Stomach smooth muscle (tissue), 2 donors: ENCODE results near the gene PTPRG.
A peak's percentile ranks its signal among the peaks of the same experiment; 100 is the strongest.

ENCODE experiments used
- H3K27ac ChIP-seq: one replicate; pipeline ENCODE4 v1.7.0; 2013; ENCODE audit warnings: mild to moderate bottlenecking, low read length, inconsistent platforms
- H3K27me3 ChIP-seq, 2 donors: one replicate each; pipeline ENCODE4 v1.7.0; 2013; ENCODE audit warnings: low read length in 2 of 2; ENCODE audit not compliant: insufficient read depth in 2 of 2, control insufficient read depth in 1 of 2
- H3K36me3 ChIP-seq, 2 donors: one replicate each; pipeline ENCODE4 v1.7.0; 2013; ENCODE audit warnings: low read length in 2 of 2; ENCODE audit not compliant: control insufficient read depth in 2 of 2, insufficient read depth in 2 of 2
- H3K4me1 ChIP-seq: one replicate; pipeline ENCODE4 v1.7.0; 2013; ENCODE audit warnings: low read length; ENCODE audit not compliant: control insufficient read depth, insufficient read depth
- H3K4me3 ChIP-seq, 2 donors: one replicate each; pipeline ENCODE4 v1.7.0; 2013; ENCODE audit warnings: low read length in 2 of 2
- H3K9ac ChIP-seq, 2 donors: one replicate each; pipeline ENCODE4 v1.7.0; 2013; ENCODE audit warnings: low read length in 2 of 2, mild to moderate bottlenecking in 1 of 2
- H3K9me3 ChIP-seq, 2 donors: one replicate each; pipeline ENCODE4 v1.7.0; 2013; ENCODE audit warnings: low read length in 2 of 2; ENCODE audit not compliant: control insufficient read depth in 2 of 2
- donor health status: healthy.
- donor health status: Pancreatic carcinoma.

PTPRG gene

GRCh38 chr3:61637088-61638051 lies 76.0 kb downstream of the PTPRG start:
- peaks cover 9% of the 10 kb centered on the region for H3K4me1 ChIP-seq
- no peaks in the 10 kb centered on the region for H3K9me3 ChIP-seq
- H3K9ac ChIP-seq = peak overlapping the region; percentile 44 to 80
- H3K4me3 ChIP-seq = peak overlapping the region; percentile 47 to 84
- peak overlapping the region; percentile 88 for H3K27ac ChIP-seq
- no peaks in the 10 kb centered on the region for H3K27me3 ChIP-seq
- H3K36me3 ChIP-seq = no peaks in the 10 kb centered on the region

GRCh38 chr3:61638741-61639140 lies 77.4 kb downstream of the PTPRG start:
- no peaks in the 10 kb centered on the region for H3K9me3 ChIP-seq
- no peak overlapping the region for H3K4me3 ChIP-seq
- H3K9ac ChIP-seq = no peak overlapping the region
- no peaks in the 10 kb centered on the region for H3K27me3 ChIP-seq
- H3K36me3 ChIP-seq = no peaks in the 10 kb centered on the region
- H3K27ac ChIP-seq = no peak overlapping the region
- H3K4me1 ChIP-seq = peaks cover 9% of the 10 kb centered on the region

GRCh38 chr3:61639991-61640390 lies 78.6 kb downstream of the PTPRG start:
- no peaks in the 10 kb centered on the region for H3K36me3 ChIP-seq
- no peak overlapping the region for H3K27ac ChIP-seq
- no peaks in the 10 kb centered on the region for H3K9me3 ChIP-seq
- no peak overlapping the region for H3K9ac ChIP-seq
- H3K4me3 ChIP-seq = no peak overlapping the region
- no peaks in the 10 kb centered on the region for H3K27me3 ChIP-seq
- peaks cover 9% of the 10 kb centered on the region for H3K4me1 ChIP-seq

GRCh38 chr3:61645148-61645547 lies 83.8 kb downstream of the PTPRG start:
- no peaks in the 10 kb centered on the region for H3K36me3 ChIP-seq
- H3K9me3 ChIP-seq = peaks cover 0 to 5% of the 10 kb centered on the region in 2 donors
- H3K27ac ChIP-seq = no peak overlapping the region
- no peak overlapping the region for H3K9ac ChIP-seq
- H3K4me3 ChIP-seq = no peak overlapping the region
- peaks cover 4% of the 10 kb centered on the region for H3K4me1 ChIP-seq
- H3K27me3 ChIP-seq = no peaks in the 10 kb centered on the region

GRCh38 chr3:61646360-61646759 lies 85.0 kb downstream of the PTPRG start:
- Histone ChIP-seq H3K4me1 (peaks cover 4% of the 10 kb centered on the region), H3K27me3 (no peaks in the 10 kb centered on the region), H3K9me3 (peaks cover 0 to 5% of the 10 kb centered on the region in 2 donors), H3K4me3 (no peak overlapping the region), H3K9ac (no peak overlapping the region), H3K36me3 (no peaks in the 10 kb centered on the region), H3K27ac (no peak overlapping the region)

- no peak overlapping the region for H3K27ac ChIP-seq
- no peak overlapping the region for H3K4me3 ChIP-seq
- H3K9ac ChIP-seq = no peak overlapping the region
- H3K9me3 ChIP-seq = peaks cover 0 to 5% of the 10 kb centered on the region in 2 donors
- peaks cover 4% of the 10 kb centered on the region for H3K4me1 ChIP-seq
- H3K36me3 ChIP-seq = no peaks in the 10 kb centered on the region
- H3K27me3 ChIP-seq = no peaks in the 10 kb centered on the region
Observed at GRCh38 chr3:61646851-61647525, 85.6 kb downstream of the PTPRG start.

- Histone ChIP-seq H3K27me3 (no peaks in the 10 kb centered on the region), H3K27ac (no peak overlapping the region), H3K4me1 (peaks cover 4% of the 10 kb centered on the region), H3K36me3 (no peaks in the 10 kb centered on the region), H3K9me3 (peaks cover 0 to 5% of the 10 kb centered on the region in 2 donors), H3K9ac (no peak overlapping the region), H3K4me3 (no peak overlapping the region)
Observed at GRCh38 chr3:61648481-61648880, 87.1 kb downstream of the PTPRG start.

- Histone ChIP-seq H3K27me3 (no peaks in the 10 kb centered on the region), H3K27ac (peak overlapping the region; percentile 7), H3K4me3 (peak overlapping the region in 1 of 2 donors; percentile 47), H3K9me3 (peaks cover 0 to 5% of the 10 kb centered on the region in 2 donors), H3K36me3 (no peaks in the 10 kb centered on the region), H3K4me1 (peaks cover 4% of the 10 kb centered on the region), H3K9ac (no peak overlapping the region)
Observed at GRCh38 chr3:61649381-61650170, 88.2 kb downstream of the PTPRG start.

GRCh38 chr3:61650276-61650675 lies 88.9 kb downstream of the PTPRG start:
- peak overlapping the region; percentile 7 for H3K27ac ChIP-seq
- peaks cover 4% of the 10 kb centered on the region for H3K4me1 ChIP-seq

GRCh38 chr3:61650719-61651410 lies 89.5 kb downstream of the PTPRG start:
- Histone ChIP-seq H3K27me3 (no peaks in the 10 kb centered on the region), H3K4me3 (no peak overlapping the region), H3K9me3 (no peaks in the 10 kb centered on the region), H3K4me1 (peaks cover 4% of the 10 kb centered on the region), H3K36me3 (no peaks in the 10 kb centered on the region), H3K9ac (no peak overlapping the region), H3K27ac (peak overlapping the region; percentile 7)

More at GRCh38 chr3:61650276-61650675, 88.9 kb downstream of the PTPRG start:
- H3K27me3 ChIP-seq = no peaks in the 10 kb centered on the region
- H3K9ac ChIP-seq = no peak overlapping the region
- H3K4me3 ChIP-seq = peak overlapping the region in 1 of 2 donors; percentile 47
- H3K36me3 ChIP-seq = no peaks in the 10 kb centered on the region
- peaks cover 0 to 2% of the 10 kb centered on the region in 2 donors for H3K9me3 ChIP-seq
